Effector memory CD4-positive, alpha-beta T cell (primary cell): ENCODE measurements around the gene ZMIZ1.

Experiments
- DNase-seq, 3 donors: peaks; one replicate each; pipeline ENCODE4 v3.0.0-alpha.2; 2020
- H3K27ac ChIP-seq: 2 replicates; pipeline ENCODE4 v1.7.0; 2013; ENCODE audit warnings: mild to moderate bottlenecking, low read length, moderate library complexity; ENCODE audit not compliant: insufficient read depth, poor library complexity, severe bottlenecking
- H3K27me3 ChIP-seq: replicated peaks from 2 replicates; pipeline ENCODE4 v1.7.0; 2013; ENCODE audit warnings: mild to moderate bottlenecking, low read length; ENCODE audit not compliant: insufficient read depth, control insufficient read depth, poor library complexity, severe bottlenecking
- H3K36me3 ChIP-seq: 2 replicates; pipeline ENCODE4 v1.7.0; 2013; ENCODE audit warnings: mild to moderate bottlenecking, low read length, moderate library complexity; ENCODE audit not compliant: control insufficient read depth, insufficient read depth
- H3K4me1 ChIP-seq: 2 replicates; pipeline ENCODE4 v1.7.0; 2013; ENCODE audit warnings: low read length, mild to moderate bottlenecking; ENCODE audit not compliant: control insufficient read depth, insufficient read depth, poor library complexity, severe bottlenecking
- H3K4me3 ChIP-seq: 2 replicates; pipeline ENCODE4 v1.7.0; 2013; ENCODE audit warnings: low read length, low read depth, mild to moderate bottlenecking; ENCODE audit not compliant: insufficient read depth, poor library complexity, severe bottlenecking
- H3K9me3 ChIP-seq: 2 replicates; pipeline ENCODE4 v1.7.0; 2013; ENCODE audit warnings: mild to moderate bottlenecking, low read length, moderate library complexity; ENCODE audit not compliant: control insufficient read depth

Gene ZMIZ1

DNA sequence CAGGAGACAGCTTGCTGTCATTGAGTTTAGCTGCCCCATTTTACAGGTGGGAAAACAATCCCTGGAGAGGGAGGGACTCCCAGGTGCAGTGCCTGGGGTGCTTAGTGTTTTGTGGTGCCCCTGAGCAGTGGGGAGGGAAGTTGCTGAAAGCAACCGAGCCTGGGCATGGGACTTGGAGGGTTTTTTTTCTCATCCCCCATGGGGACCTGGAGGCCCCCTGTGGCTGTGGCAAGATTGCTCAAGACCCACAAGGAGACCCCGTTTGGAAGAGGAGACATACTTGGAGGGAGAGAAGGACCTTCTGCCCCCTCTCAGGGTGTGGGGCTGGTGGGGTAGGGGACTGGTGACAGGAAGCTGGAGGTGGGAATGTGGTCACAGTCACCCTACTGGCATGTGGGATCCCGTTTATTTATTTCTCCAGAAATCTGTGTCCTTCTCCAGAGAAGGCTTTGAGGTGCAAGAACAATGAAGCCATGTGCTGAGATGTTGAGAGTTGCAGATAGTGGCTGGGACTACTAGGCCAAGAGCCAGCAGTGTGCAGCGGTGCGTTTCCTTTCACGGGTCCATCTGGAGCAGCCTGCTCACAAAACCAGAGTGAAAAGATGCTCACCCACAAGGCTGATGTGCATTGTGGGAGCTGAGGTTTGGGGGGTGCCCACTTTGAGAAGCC, 21.5 kb downstream of the ZMIZ1 start:
- H3K4me1 ChIP-seq: peaks cover 6% of the 10 kb centered on the region
- H3K27me3 ChIP-seq: no peaks in the 10 kb centered on the region
- H3K9me3 ChIP-seq: no peaks in the 10 kb centered on the region
- no peak overlapping the region for H3K27ac ChIP-seq
- H3K4me3 ChIP-seq: no peak overlapping the region
- H3K36me3 ChIP-seq: no peaks in the 10 kb centered on the region
- no peak for DNase-seq

DNA sequence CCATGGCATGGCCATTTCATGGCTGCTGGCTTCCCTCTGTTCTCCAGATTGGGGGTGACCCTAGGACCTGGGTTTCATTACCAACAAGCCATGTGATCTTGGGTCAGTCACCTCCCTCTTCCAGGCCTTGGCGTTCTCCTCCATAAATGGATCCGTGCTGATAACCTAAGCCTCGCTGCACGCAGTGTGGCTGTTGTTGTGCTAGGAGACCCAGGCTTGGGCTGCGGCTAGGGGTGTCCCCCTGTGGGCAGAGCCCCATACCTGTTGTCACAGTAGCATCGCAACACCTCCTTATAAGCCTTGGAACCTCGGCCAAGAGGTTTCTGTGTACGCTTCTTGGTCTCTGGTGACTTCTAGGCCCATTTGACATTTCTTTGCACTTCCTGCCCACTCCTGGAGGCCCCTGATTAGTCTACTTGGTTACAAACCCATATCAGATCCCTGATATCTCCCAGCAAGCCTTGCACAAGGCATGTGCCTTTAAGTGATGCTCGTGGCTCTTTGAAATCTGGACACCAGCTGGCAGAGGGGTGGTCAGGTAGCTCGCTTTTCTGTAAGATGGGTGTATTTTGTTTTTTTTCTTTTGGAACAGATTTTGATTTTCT, 23.6 kb downstream of the ZMIZ1 start:
- peaks cover 6% of the 10 kb centered on the region for H3K4me1 ChIP-seq
- no peak overlapping the region for H3K27ac ChIP-seq
- no peak for DNase-seq
- H3K27me3 ChIP-seq: no peaks in the 10 kb centered on the region
- H3K9me3 ChIP-seq: no peaks in the 10 kb centered on the region
- no peak overlapping the region for H3K4me3 ChIP-seq
- H3K36me3 ChIP-seq: no peaks in the 10 kb centered on the region

DNA sequence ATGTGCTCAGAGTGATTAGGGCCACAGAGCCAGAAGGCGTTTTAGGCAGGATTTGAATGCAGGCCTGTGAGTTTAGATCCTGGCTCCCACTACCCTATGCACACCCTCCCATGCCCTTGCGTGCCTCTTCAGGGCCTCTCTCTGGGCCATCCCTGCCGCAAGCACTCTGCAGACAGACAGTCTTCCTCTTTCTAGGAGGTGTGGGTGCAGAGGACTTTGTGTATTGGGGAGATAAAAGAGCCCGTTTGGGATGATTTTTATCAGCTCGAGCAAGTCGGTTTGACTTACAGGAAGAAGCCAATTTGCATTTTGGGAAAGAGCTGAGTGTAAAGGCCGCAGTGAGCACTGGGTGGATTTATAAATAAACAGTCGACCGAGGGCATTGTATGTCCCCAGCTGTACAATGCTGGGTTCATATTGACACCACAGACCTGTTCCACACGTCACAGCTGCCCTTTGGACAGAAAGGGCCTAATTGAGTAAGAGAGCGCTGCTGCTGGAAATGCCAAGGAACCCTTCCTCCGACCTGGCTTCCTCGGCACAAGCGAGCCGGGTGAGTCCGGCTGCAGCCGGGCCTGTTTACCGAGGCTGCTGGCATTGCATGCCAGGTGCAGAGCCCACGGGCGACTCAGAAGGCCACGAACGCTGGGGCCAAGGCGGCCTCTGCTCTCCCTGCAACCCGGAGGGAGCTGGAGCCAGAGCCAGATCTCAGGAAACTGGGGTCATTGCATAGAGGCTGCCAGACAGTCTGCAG, 25.1 kb downstream of the ZMIZ1 start:
- H3K4me1 ChIP-seq: peaks cover 7% of the 10 kb centered on the region
- no peaks in the 10 kb centered on the region for H3K36me3 ChIP-seq
- DNase-seq: no peak
- no peaks in the 10 kb centered on the region for H3K9me3 ChIP-seq
- H3K4me3 ChIP-seq: no peak overlapping the region
- H3K27ac ChIP-seq: no peak overlapping the region
- no peaks in the 10 kb centered on the region for H3K27me3 ChIP-seq

DNA sequence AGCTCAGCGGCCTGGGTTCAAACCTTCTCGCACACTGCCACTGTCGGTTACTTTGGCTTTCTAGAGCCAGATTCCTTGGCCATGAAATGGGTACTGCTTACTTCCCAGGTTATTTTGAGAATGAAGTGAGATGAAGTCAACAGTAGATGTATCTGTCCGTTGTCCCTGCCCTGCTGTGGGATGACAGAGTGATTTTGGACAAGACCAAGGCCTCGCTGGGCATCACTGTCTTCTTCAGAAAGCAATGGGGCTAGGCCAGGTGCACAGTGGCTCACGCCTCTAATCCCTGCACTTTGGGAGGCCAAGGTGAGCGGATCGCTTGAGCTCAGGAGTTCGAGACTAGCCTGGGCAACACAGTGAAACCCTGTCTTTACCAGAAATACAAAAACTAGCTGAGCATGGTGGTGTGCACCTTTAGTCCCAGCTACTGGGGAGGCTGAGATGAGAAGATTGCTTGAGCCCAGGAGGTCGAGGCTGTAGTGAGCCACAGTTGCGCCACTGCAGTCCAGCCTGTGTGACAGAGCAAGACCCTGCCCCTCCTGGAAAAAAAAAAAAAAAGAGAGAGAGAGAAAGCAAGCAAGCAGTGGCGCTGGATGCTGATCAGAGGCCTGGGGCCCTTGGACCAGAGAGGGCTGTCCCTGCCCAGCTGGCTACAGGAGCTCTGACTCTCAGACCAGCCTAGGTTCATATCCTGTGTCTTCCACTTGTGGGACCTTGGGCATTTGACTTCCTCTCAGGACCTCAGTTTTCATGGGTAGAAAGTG, 25.8 kb downstream of the ZMIZ1 start:
- peaks cover 13% of the 10 kb centered on the region for H3K4me1 ChIP-seq
- DNase-seq: no peak
- H3K9me3 ChIP-seq: no peaks in the 10 kb centered on the region
- H3K36me3 ChIP-seq: no peaks in the 10 kb centered on the region
- H3K4me3 ChIP-seq: no peak overlapping the region
- H3K27ac ChIP-seq: no peak overlapping the region
- no peaks in the 10 kb centered on the region for H3K27me3 ChIP-seq

DNA sequence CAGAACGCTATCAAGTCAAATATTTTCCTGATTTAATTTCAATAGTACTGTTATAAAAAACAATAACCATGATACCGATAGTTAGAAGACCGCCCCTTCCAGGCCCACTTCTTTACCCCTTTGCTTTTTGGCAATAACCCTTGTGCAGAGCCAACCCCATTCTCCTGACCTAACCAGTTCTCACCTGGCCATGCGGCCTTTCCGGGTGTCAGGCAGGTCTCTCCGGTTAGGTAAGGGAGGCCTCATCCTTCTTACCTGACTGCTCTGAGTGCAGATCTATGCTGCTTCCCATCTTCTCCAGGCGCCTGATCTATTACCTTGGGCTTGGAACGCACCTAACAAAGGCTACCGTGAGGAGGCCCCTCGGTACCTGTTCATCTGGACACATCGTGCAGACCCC, 26.6 kb downstream of the ZMIZ1 start:
- no peak overlapping the region for H3K4me3 ChIP-seq
- no peaks in the 10 kb centered on the region for H3K27me3 ChIP-seq
- no peak for DNase-seq
- no peak overlapping the region for H3K27ac ChIP-seq
- H3K36me3 ChIP-seq: no peaks in the 10 kb centered on the region
- peaks cover 13% of the 10 kb centered on the region for H3K4me1 ChIP-seq
- H3K9me3 ChIP-seq: no peaks in the 10 kb centered on the region

DNA sequence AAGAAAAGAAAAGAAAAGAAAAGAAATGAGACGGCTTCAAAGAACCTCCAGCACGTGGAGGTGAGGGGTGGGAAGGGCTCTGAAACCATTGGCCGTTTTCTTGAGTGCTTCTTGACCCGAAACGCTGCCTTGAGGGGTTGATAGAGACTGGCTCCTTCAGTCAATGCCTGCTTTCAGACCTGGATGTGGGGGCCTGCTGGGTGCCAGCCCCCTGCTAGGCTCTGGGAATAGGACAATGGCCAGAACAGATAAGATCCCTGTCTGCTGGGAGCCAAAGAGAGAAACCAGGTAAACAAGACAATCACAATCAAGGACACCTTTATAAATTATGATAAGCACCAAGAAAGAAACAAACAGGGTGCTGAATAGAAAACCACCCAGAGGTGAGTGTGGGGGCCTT, 27.7 kb downstream of the ZMIZ1 start:
- H3K4me1 ChIP-seq: peaks cover 11% of the 10 kb centered on the region
- no peaks in the 10 kb centered on the region for H3K36me3 ChIP-seq
- H3K27me3 ChIP-seq: no peaks in the 10 kb centered on the region
- no peak overlapping the region for H3K27ac ChIP-seq
- DNase-seq: no peak
- no peak overlapping the region for H3K4me3 ChIP-seq
- no peaks in the 10 kb centered on the region for H3K9me3 ChIP-seq

DNA sequence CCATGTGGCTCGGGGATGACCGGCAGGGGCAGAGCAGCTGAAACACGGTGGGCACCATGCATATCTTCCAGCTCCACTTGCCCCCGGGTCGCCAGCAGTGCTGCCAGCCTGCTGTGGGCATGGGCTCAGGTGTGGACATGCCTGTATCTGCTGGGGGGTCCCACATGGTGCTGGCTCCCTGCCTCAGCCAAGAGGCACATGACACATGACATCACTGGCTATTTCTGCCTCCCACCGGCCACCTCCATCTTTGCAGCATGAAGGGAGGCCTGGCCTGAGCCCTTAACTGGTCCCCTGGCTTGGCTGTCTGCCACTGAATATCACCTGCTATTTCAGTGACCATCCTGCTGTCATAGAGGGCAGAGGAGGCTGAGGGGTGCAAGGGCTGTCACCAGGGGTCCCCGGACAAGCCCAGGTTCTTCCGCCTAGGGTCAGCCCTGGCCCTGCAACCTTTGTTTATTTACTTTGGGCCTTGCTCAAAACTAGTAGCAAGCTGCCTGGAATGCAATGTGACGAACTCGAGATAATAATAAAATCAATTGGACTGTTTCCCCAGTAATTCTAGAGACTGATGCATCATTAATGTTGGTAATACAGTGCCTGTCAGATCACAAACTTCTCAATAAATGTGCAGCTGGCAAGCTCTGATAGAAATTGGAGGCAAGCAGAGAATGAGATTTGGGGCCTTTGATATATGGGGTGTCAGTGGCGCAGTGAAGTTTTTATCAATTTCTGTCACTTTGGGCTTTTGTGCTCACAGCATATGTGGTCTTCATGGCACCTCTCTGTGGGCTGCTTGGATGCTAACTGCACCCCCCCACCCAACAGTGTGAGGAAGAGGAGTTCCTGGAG, 28.5 kb downstream of the ZMIZ1 start:
- no peak overlapping the region for H3K4me3 ChIP-seq
- no peaks in the 10 kb centered on the region for H3K9me3 ChIP-seq
- no peaks in the 10 kb centered on the region for H3K36me3 ChIP-seq
- peaks cover 13% of the 10 kb centered on the region for H3K4me1 ChIP-seq
- no peaks in the 10 kb centered on the region for H3K27me3 ChIP-seq
- H3K27ac ChIP-seq: no peak overlapping the region
- DNase-seq: no peak

DNA sequence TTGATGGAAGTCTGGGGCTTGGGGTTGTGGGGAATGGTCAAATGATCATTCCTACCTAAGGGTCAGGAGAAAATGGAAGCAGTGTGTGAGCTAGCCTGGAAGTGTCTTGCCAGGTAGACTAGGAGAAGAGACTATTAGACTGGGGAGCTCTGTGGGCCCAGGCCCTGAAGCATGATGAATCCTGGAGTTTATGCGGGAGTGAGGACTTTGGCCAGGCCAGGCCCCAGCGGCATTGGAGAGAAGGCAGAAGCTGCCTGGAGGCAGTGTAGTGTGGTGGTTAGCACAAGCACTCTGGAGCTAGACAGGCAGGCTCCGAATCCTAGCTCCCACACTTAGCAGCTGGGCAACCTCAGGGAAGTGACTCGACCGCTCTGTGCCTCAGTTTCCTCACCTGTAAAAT, 29.3 kb downstream of the ZMIZ1 start:
- H3K27me3 ChIP-seq: no peaks in the 10 kb centered on the region
- no peaks in the 10 kb centered on the region for H3K9me3 ChIP-seq
- no peaks in the 10 kb centered on the region for H3K36me3 ChIP-seq
- H3K27ac ChIP-seq: no peak overlapping the region
- DNase-seq: no peak
- peaks cover 21% of the 10 kb centered on the region for H3K4me1 ChIP-seq
- no peak overlapping the region for H3K4me3 ChIP-seq

DNA sequence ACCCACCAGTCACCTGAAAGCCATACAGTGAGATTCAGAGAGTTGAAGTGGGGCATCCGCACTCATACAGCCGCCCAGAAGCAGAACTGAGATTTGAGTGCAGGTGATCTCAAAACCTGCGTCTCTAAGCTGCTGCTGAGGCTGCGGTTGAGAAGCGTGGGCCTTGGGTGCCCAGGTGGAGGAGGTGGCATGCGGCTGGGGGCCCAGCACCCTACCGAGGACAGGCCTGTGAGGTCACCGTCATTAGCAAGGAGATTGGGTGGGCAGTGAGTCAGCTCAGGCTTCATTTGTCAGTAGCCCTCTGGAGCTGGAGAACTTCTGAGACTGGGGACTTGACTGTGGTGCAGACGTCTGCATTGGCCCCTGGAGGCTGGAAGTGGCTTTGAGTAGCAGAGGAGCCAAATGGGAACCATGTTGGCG, 29.8 kb downstream of the ZMIZ1 start:
- DNase-seq: no peak
- no peaks in the 10 kb centered on the region for H3K9me3 ChIP-seq
- no peaks in the 10 kb centered on the region for H3K27me3 ChIP-seq
- no peak overlapping the region for H3K27ac ChIP-seq
- no peaks in the 10 kb centered on the region for H3K36me3 ChIP-seq
- peaks cover 23% of the 10 kb centered on the region for H3K4me1 ChIP-seq
- H3K4me3 ChIP-seq: no peak overlapping the region
